Sigmoid colon (tissue), 4 donors: ENCODE measurements around the gene ODF4.
"Not testable (repeated sequence)": the region's sequence is repeated elsewhere in the genome, so short reads cannot be mapped to it uniquely, and the experiment has no call there.

Experiments used
- CTCF ChIP-seq, 4 experiments: fragments of 450-650 bp in 3 of 4; fragments of 200-600 bp in 1 of 4; IDR thresholded peaks; one replicate each; pipeline ENCODE4 v1.5.1; 2016 to 2019; ENCODE audit warnings: antibody characterized with exemption in 4 of 4, mild to moderate bottlenecking in 3 of 4, moderate library complexity in 2 of 4
- EP300 ChIP-seq, 4 donors: sonication (generic); formaldehyde crosslinking; IDR thresholded peaks; one replicate each; pipeline ENCODE4 v1.6.1; 2017; ENCODE audit warnings: antibody characterized with exemption in 4 of 4
- POLR2AphosphoS5 ChIP-seq, 4 donors: sonication (generic); formaldehyde crosslinking; IDR thresholded peaks; one replicate each; pipeline ENCODE4 v1.6.1; 2017; ENCODE audit warnings: antibody characterized with exemption in 4 of 4

DNA sequence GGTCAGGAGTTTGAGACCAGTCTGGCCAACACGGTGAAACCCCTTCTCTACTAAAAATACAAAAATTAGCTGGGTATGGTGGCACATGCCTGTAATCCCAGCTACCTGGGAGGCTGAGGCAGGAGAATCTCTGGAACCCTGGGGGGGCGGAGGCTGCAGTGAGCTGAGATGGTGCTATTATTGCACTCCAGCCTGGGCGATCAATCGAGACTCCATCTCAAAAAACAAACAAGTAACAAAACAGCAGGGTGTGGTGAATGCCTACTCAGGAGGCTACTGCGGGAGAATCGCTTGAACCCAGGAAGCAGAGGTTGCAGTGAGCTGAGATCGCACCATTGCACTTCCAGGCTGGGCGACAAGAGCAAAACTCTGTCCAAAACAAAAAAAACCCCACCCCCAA is 38.5 kb downstream of the ODF4 start:
- TF ChIP-seq CTCF, POLR2AphosphoS5, EP300 (IDR thresholded peaks at IDR 0.05): not testable (repeated sequence)
